Cardiac fibroblast (primary cell): Measurements from ENCODE around the gene MRGPRX4.

Source experiments
- DNase-seq, 2 donors: peaks; one replicate each; pipeline versions ENCODE4 v3.0.0 to v3.0.0-alpha.2; 2010; ENCODE audit warnings: low read depth in 2 of 2
- H3K4me3 ChIP-seq, 2 donors: replicated peaks in 1 of 2; 1 replicate in 1 of 2; 2 replicates in 1 of 2; pipeline ENCODE4 v1.5.1; 2011; ENCODE audit warnings: low read depth in 2 of 2, low read length in 2 of 2, mild to moderate bottlenecking in 2 of 2, moderate library complexity in 1 of 2
- TF ChIP-seq, protein P1 (sequence below): IDR thresholded peaks from one replicate; pipeline ENCODE4 v1.5.1; 2011; ENCODE audit warnings: low read depth, mild to moderate bottlenecking, low read length, inconsistent platforms

Gene MRGPRX4

GRCh38 chr11:18204771-18205170 is 32.1 kb downstream of the MRGPRX4 start:
- no peak for DNase-seq
- TF ChIP-seq, protein P1, sequence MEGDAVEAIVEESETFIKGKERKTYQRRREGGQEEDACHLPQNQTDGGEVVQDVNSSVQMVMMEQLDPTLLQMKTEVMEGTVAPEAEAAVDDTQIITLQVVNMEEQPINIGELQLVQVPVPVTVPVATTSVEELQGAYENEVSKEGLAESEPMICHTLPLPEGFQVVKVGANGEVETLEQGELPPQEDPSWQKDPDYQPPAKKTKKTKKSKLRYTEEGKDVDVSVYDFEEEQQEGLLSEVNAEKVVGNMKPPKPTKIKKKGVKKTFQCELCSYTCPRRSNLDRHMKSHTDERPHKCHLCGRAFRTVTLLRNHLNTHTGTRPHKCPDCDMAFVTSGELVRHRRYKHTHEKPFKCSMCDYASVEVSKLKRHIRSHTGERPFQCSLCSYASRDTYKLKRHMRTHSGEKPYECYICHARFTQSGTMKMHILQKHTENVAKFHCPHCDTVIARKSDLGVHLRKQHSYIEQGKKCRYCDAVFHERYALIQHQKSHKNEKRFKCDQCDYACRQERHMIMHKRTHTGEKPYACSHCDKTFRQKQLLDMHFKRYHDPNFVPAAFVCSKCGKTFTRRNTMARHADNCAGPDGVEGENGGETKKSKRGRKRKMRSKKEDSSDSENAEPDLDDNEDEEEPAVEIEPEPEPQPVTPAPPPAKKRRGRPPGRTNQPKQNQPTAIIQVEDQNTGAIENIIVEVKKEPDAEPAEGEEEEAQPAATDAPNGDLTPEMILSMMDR = no peak
- H3K4me3 ChIP-seq = no peak overlapping the region

DNA sequence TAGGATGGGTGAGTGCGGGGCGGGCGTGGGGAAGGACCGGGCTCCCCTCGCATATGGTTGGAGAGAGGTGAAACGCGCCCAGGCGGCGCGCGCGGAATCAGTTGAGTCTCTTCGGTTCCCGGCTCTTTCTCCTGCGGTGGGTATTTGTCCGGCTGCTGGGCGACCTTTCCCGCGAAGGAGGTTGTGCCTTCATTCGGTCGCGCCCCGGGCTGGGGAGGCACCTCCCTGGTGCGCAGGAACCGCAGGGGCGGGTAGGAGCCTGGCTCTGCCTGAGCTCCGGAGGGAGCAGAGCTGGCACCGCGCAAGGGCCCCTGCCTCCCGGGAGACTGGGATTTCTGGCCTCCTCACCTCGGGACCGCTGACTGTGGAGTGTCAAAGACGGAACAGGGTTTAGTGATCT is 36.4 kb downstream of the MRGPRX4 start:
- no peak for DNase-seq
- TF ChIP-seq, protein P1 = no peak
- no peak overlapping the region for H3K4me3 ChIP-seq

GRCh38 chr11:18221274-18221876 is 48.7 kb downstream of the MRGPRX4 start:
- no peak overlapping the region for H3K4me3 ChIP-seq
- TF ChIP-seq, protein P1 = no peak
- no peak for DNase-seq

GRCh38 chr11:18222814-18223421 is 50.3 kb downstream of the MRGPRX4 start:
- DNase-seq = no peak
- TF ChIP-seq, protein P1 = no peak
- H3K4me3 ChIP-seq = no peak overlapping the region
